CD14-positive monocyte (primary cell): ENCODE results near the gene SLC38A5. TPM values are rescaled to one million over a fixed set of nuclear protein-coding genes. Genes with fewer than 3 reads are reported as not detected.
"Not testable (repeated sequence)": the region's sequence is repeated elsewhere in the genome, so short reads cannot be mapped to it uniquely, and the experiment has no call there.

Source experiments
- DNase-seq, 3 donors: peaks; one replicate each; pipeline ENCODE4 v3.0.0-alpha.2; 2011 to 2022
- H2AFZ ChIP-seq: 2 replicates; pipeline ENCODE4 v1.6.0; 2012; ENCODE audit warnings: mild to moderate bottlenecking, low read depth, low read length, inconsistent platforms; ENCODE audit not compliant: insufficient read depth, poor library complexity, severe bottlenecking
- H3K27ac ChIP-seq, 2 donors: 1 replicate in 1 of 2; 2 replicates in 1 of 2; pipeline ENCODE4 v1.5.1; 2012 to 2013; ENCODE audit warnings: low read length in 2 of 2, control low read depth in 1 of 2, inconsistent platforms in 1 of 2, low read depth in 1 of 2, mild to moderate bottlenecking in 1 of 2
- H3K27me3 ChIP-seq, 2 donors: one replicate each; pipeline versions ENCODE4 v1.6.0 to v1.6.1; 2011 to 2013; ENCODE audit warnings: low read length in 2 of 2; ENCODE audit not compliant: control insufficient read depth in 2 of 2, insufficient read depth in 2 of 2
- H3K36me3 ChIP-seq, 2 donors: replicated peaks in 1 of 2; 1 replicate in 1 of 2; 2 replicates in 1 of 2; pipeline versions ENCODE4 v1.5.1 to v1.6.1; 2012 to 2013; ENCODE audit warnings: low read length in 2 of 2, control low read depth in 1 of 2, inconsistent platforms in 1 of 2, mild to moderate bottlenecking in 1 of 2; ENCODE audit not compliant: insufficient read depth in 2 of 2, control insufficient read depth in 1 of 2
- H3K4me1 ChIP-seq, 2 donors: 1 replicate in 1 of 2; 2 replicates in 1 of 2; pipeline versions ENCODE4 v1.5.1 to v1.6.1; 2012 to 2013; ENCODE audit warnings: low read length in 2 of 2, control low read depth in 1 of 2, inconsistent platforms in 1 of 2, mild to moderate bottlenecking in 1 of 2, moderate library complexity in 1 of 2; ENCODE audit not compliant: insufficient read depth in 2 of 2, control insufficient read depth in 1 of 2
- H3K4me2 ChIP-seq: replicated peaks from 2 replicates; pipeline ENCODE3; 2012; ENCODE audit warnings: low read length, moderate library complexity, mild to moderate bottlenecking; ENCODE audit not compliant: poor library complexity, severe bottlenecking; ENCODE audit errors: extremely low read depth
- H3K4me3 ChIP-seq, 3 experiments: fragments of 200-600 bp in 1 of 3; sonication (generic) in 1 of 3; replicated peaks in 1 of 3; 1 replicate in 2 of 3; 2 replicates in 1 of 3; pipeline ENCODE4 v1.5.1; 2011 to 2013; ENCODE audit warnings: low read length in 3 of 3, mild to moderate bottlenecking in 3 of 3, control low read depth in 2 of 3, low read depth in 2 of 3, inconsistent platforms in 1 of 3, moderate library complexity in 1 of 3
- H3K79me2 ChIP-seq: 2 replicates; pipeline ENCODE4 v1.6.0; 2012; ENCODE audit warnings: mild to moderate bottlenecking, control low read depth, inconsistent platforms, low read length, moderate library complexity; ENCODE audit not compliant: insufficient read depth
- H3K9ac ChIP-seq: 2 replicates; pipeline ENCODE4 v1.6.0; 2017; ENCODE audit warnings: low read length, mild to moderate bottlenecking; ENCODE audit not compliant: insufficient read depth, poor library complexity, severe bottlenecking
- H3K9me3 ChIP-seq, 2 donors: replicated peaks in 1 of 2; 1 replicate in 1 of 2; 2 replicates in 1 of 2; pipeline versions ENCODE4 v1.5.1 to v1.6.1; 2012 to 2013; ENCODE audit warnings: low read length in 2 of 2, control low read depth in 1 of 2; ENCODE audit not compliant: control insufficient read depth in 1 of 2, insufficient read depth in 1 of 2
- H4K20me1 ChIP-seq: 2 replicates; pipeline ENCODE4 v1.6.0; 2012; ENCODE audit warnings: mild to moderate bottlenecking, low read length, control low read depth, moderate library complexity; ENCODE audit not compliant: insufficient read depth
- H3K27ac Mint-ChIP-seq, 7 donors: one replicate each; pipeline ENCODE4 v1.8.0; 2020; ENCODE audit warnings: mild to moderate bottlenecking in 7 of 7, mixed read lengths in 7 of 7, moderate library complexity in 6 of 7, inconsistent platforms in 2 of 7
- H3K27me3 Mint-ChIP-seq, 3 donors: one replicate each; pipeline ENCODE4 v1.8.0; 2021 to 2022; ENCODE audit warnings: low read depth in 3 of 3, mild to moderate bottlenecking in 3 of 3, mixed read lengths in 3 of 3, moderate library complexity in 3 of 3, inconsistent platforms in 1 of 3
- H3K36me3 Mint-ChIP-seq, 2 donors: one replicate each; pipeline ENCODE4 v1.8.0; 2020; ENCODE audit warnings: mixed read lengths in 2 of 2, inconsistent platforms in 1 of 2, mild to moderate bottlenecking in 1 of 2
- H3K4me1 Mint-ChIP-seq: one replicate; pipeline ENCODE4 v1.8.0; 2020; ENCODE audit warnings: mild to moderate bottlenecking, mixed read lengths
- H3K4me3 Mint-ChIP-seq, 2 donors: one replicate each; pipeline ENCODE4 v1.8.0; 2020; ENCODE audit warnings: mild to moderate bottlenecking in 2 of 2, mixed read lengths in 2 of 2, moderate library complexity in 1 of 2
- H3K9me3 Mint-ChIP-seq, 7 donors: one replicate each; pipeline ENCODE4 v1.8.0; 2020 to 2022; ENCODE audit warnings: mixed read lengths in 7 of 7, mild to moderate bottlenecking in 6 of 7, moderate library complexity in 6 of 7, inconsistent platforms in 2 of 7
- CTCF ChIP-seq: fragments of 200-600 bp; IDR thresholded peaks from one replicate; pipeline ENCODE4 v1.8.0; 2022; ENCODE audit warnings: antibody characterized with exemption, mild to moderate bottlenecking
- WGBS: methylation state at CpG from one replicate; pipeline ENCODE4 v1.1.5; 2013; ENCODE audit warnings: missing lambda C conversion rate; ENCODE audit not compliant: insufficient coverage; 5-methylcytosine and 5-hydroxymethylcytosine counted together
- intact Hi-C, 2 donors: fragments of 100-400 bp; cut with micrococcal nuclease; formaldehyde crosslinking; loops; one replicate each; pipeline versions ENCODE4 v1.15.0 to v1.15.1; 2023
- polyA minus RNA-seq: library from RNA; depleted of rRNA, polyadenylated mRNA; stranded (reverse); fragments of >200 nt; gene quantifications from 2 replicates; pipeline ENCODE4 v1.2.3, GENCODE V29; 2012
- polyA plus RNA-seq, 3 donors: library from polyadenylated mRNA; depleted of rRNA in 1 of 3; unstranded in 2 of 3; stranded (reverse) in 1 of 3; fragments of 300-500 nt in 2 of 3; fragments of >200 nt in 1 of 3; fragmentation: Illumina TruSeq in 2 of 3; gene quantifications; 1 replicate in 2 of 3; 2 replicates in 1 of 3; pipeline ENCODE4 v1.2.3, GENCODE V29; 2012 to 2021
- total RNA-seq, 12 experiments: library from RNA in 1 of 12; stranded (reverse) in 1 of 12; fragments of 120-200 nt in 1 of 12; gene quantifications; one replicate each; pipeline ENCODE4 v1.2.4 and lab custom pipeline; 2013 to 2026; ENCODE audit warnings: mixed read lengths in 6 of 12, inconsistent platforms in 1 of 12

Gene SLC38A5
- total RNA-seq (2013): 0.29 TPM
- polyA plus RNA-seq: under 1 TPM; 0.60 to 0.94 (median 0.69) TPM
- 0.69 and 2.2 TPM in 2 replicates for polyA minus RNA-seq
- 0.74 to 7.4 (median 2.7) reads per million in 11 experiments for total RNA-seq (lab: John Stamatoyannopoulos, UW)

- intact Hi-C loops: loop anchor here in 1 of 2 donors (10.0 kb wide), 1 partner anchor 105 kb away; the partner anchor contains the start of gene RBM3
Measured at GRCh38 chrX:48470110-48470832, at the start of gene SLC38A5. SLC38A5 (minus strand) TSS chrX:48470260; CDS start chrX:48467924, 2,336 bp downstream.

GRCh38 chrX:48519481-48519880 lies 49.4 kb upstream of the SLC38A5 start:
- H3K27ac ChIP-seq, H3K27me3 ChIP-seq, H3K27me3 Mint-ChIP-seq, DNase-seq, intact Hi-C loops, H3K36me3 ChIP-seq, H3K4me3 ChIP-seq, H2AFZ ChIP-seq, H3K9ac ChIP-seq, H4K20me1 ChIP-seq, H3K4me2 ChIP-seq, H3K4me3 Mint-ChIP-seq, H3K9me3 ChIP-seq: not testable (repeated sequence)
- Mint-ChIP-seq H3K27ac (peak overlapping the region in 3 of 7 donors; percentile 40 to 65 (median 41)), H3K4me1 (peaks cover 20% of the 10 kb centered on the region), H3K36me3 (peaks cover 10 to 17% of the 10 kb centered on the region in 2 donors), H3K9me3 (peaks cover 0 to 13% (median 2%) of the 10 kb centered on the region in 7 donors)
- peaks cover 15% of the 10 kb centered on the region for H3K79me2 ChIP-seq
- H3K4me1 ChIP-seq: peaks cover 13 to 22% of the 10 kb centered on the region in 2 donors
- no CpG with 5 or more reads among the region's 4 CpGs for WGBS

More at GRCh38 chrX:48470110-48470832, at the start of gene SLC38A5:
- Histone ChIP-seq H3K4me2 (peak within 1 kb of the TSS; percentile 71), H4K20me1 (no peaks in the 10 kb centered on the region), H3K36me3 (no peaks in the 10 kb centered on the region), H3K27ac (no peak within 1 kb of the TSS), H3K4me3 (peak within 1 kb of the TSS; percentile 18 to 70 (median 38)), H3K4me1 (peaks cover 11 to 24% of the 10 kb centered on the region in 2 donors), H3K9ac (peak within 1 kb of the TSS; percentile 42), H3K9me3 (no peaks in the 10 kb centered on the region), H2AFZ (peak within 1 kb of the TSS; percentile 81), H3K79me2 (no peaks in the 10 kb centered on the region), H3K27me3 (no peaks in the 10 kb centered on the region)
- Mint-ChIP-seq H3K27me3 (peaks cover 1 to 20% (median 3%) of the 10 kb centered on the region in 3 donors), H3K9me3 (peaks cover 0 to 2% (median 0%) of the 10 kb centered on the region in 7 donors), H3K4me1 (peaks cover 25% of the 10 kb centered on the region), H3K36me3 (peaks cover 0 to 2% of the 10 kb centered on the region in 2 donors), H3K27ac (peak within 1 kb of the TSS in 2 of 7 donors; percentile 3 to 66), H3K4me3 (peak within 1 kb of the TSS; percentile 80 to 89)
- 91% methylated on average over 4 of the region's 18 CpGs for WGBS
- DNase-seq: no peak
- no peak for TF ChIP-seq CTCF
